NCI-H2196 (cell line): ENCODE data around the gene RMDN3.

Experiments used
- DNase-seq: peaks from one replicate; lab custom pipeline; 2025; ENCODE audit not compliant: unreplicated experiment; lab: John Stamatoyannopoulos, UW

RMDN3 gene

DNA sequence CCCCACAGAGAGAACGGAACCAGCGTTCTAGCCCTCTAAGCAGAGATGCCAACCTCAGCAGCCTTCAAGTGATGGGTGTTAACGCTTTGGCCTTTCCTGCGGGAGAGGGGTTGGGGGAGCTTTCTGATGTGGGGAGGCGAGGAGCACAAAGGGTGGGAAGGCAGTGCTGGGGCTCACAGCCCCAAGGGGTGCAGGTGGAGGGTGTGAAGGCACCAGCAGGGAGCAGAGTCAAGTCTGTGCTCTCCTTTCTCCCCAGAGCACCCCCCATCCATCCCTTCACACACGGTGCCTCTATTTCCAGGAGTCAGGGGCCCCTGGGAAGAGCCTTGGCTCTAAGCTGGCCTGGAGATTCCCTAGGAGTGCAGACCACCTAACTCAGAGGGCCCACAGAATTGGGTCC, 18.8 kb upstream of the RMDN3 start:
- no peak for DNase-seq

DNA sequence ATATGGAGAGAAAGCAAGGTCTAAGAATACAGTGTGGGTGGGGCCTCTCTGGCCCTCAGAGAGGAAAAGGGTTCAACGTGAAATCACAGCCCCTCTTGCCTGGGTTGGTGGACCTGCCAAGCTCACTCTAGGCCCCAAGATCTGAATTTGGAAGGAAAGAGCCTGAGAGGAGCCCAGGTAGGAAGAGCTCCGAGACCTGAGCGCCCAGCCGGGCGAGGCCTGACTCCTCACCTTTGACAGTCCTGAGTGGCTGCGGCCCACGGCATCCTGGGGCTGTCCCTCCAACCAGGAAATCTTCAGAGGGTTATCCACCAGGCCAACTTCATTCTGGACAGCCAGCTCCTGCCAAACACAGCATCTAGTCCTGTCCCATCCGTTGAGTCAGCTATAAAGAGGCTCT, 18.4 kb upstream of the RMDN3 start:
- DNase-seq, result no peak

DNA sequence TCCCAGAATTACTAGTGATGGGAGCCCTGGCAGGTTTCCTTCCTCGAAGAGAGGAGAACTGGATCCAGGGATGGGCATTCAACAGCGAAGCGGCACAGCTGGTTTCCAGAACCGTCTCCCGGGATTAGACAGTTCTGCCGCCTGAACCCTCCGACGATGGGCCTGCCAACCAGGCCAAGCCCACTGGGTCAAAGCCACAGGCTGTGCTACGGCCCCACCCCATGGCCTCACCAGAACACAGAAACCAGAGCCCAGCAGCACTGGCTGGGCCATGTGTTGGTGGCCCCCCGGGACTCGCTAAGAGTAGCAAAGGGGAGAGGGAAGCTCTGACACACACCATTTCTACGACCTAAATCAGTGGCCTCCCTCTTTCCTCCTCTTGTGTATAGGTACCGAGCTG, 17.0 kb upstream of the RMDN3 start:
- no peak for DNase-seq

DNA sequence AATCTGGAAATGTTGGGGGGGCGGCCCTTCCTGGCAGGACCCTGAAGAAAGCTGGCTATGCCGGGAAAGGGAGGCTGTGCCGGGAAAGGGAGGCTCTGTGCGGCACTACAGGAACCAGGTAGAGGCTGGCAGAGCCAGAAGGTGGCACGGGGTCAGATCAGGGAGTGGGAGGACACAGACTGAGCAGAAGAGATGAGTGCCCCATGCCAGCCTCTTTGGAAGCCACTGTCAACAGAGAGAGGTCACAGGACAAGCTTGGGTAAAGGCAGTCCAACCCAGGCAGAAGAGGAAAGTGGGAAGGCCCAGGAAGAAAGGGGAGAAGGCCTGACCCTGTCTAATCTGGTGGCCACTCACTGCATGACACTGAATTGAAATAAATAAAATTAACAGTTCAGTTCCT, 16.2 kb upstream of the RMDN3 start:
- no peak for DNase-seq

DNA sequence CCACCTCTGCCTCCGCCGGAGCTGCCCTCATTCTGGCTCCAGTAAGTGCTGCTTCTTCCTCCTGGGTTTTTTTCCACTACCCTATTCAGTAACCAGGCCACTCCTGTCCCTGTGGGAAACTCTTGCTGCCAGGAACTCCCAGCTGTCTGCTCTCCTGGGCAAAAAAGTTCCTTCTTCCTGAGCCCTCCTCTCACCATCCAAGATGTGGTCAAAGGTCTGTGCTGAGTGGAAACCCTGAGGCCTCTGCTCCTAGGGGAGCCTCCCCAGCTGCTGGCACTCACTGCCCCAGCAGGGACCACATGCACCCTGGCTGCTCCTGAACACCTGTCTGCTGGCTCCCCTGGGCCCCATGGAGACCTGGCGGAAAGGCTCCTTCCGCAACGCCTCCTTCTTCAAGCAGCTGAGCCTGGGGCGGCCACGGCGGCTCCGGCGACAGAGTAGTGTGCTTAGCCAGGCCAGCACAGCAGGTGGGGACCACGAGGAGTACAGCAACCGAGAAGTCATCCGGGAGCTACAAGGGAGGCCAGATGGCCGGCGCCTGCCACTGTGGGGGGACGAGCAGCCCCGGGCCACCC, 15.2 kb upstream of the RMDN3 start:
- peak; percentile 22 for DNase-seq

DNA sequence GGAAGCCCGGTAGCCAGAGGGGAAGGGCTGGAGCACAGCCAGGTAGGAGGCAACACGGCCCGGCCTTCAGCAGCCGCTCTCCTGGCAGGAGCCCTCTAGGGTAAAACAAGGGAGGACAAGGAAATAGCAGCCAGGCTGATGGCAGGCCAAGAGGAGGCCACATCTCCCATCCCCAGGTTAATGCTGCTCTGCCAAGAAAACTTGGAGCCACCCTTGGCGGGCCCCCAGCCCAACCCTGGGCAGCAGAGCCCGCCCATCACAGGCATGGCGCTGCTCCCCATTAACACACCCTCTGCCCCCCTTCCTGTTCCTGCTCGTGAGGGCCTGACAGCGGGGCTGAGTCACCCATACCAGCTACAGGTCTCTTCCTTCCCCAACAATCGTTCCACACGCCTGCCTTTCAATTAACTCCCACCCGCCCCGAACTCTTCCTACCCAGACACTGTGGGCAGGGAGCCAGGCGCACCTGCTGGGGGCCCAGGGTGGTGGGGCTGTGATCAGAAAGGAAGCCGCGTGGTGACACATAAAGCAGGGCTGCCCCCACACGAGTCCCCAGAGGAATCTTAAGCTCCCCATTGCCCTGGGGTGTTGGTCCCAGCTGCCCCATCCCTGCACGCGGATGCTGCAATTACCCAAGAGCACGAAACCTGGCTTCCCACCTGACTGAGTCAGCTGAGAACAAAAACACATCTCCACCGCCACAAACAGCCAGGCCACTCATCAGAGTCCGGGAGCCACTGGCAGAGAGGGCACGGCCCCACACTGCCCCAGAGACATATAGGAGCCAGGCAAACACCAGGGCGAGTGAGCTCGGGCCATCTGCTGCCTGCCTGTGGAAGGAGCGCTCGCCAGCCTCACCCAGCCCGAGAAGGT, 14.5 kb upstream of the RMDN3 start, which contains the start of gene C15orf62:
TSS of gene C15orf62 (plus strand) at position 707 of the 873 bp plus-strand sequence. CDS start 516 bp downstream, outside the sequence.
- DNase-seq, result peak; percentile 47

DNA sequence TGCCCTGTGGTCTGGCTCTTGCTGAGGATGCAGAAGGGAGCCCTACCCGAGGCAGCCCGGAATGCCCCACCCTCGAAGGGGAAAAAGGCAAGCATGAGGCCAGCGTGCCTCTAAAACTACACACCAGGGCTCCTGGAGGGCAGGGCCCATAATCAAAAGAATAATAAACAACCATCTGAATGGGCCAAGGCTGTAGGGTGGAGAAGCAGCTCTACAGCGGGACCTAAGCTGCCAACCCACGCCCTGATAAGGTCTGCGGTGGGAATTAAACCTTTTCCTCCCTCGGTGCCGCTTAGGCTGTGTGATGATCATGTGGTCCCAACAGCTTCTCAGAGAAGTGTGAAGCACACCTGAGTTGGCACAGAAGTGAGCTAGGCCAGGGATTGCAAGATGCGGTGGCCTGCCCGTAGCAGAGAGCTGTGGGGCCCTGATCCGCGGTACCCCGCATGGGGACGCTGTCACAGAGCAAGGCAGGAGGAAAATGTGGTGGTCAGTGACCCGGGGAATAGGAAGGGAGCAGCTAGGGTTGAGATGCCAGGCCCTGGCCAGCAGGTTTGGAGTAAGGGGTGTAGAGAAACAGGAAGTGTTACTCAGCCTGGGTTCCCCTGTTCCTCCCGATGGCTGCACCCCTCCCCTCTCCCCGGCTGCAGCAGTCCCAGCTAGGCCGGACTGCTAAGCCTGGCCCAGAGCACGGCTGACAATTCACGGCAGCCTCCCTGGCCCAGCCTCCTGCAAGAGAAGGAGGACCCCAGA, 13.6 kb upstream of the RMDN3 start:
- DNase-seq, result no peak

DNA sequence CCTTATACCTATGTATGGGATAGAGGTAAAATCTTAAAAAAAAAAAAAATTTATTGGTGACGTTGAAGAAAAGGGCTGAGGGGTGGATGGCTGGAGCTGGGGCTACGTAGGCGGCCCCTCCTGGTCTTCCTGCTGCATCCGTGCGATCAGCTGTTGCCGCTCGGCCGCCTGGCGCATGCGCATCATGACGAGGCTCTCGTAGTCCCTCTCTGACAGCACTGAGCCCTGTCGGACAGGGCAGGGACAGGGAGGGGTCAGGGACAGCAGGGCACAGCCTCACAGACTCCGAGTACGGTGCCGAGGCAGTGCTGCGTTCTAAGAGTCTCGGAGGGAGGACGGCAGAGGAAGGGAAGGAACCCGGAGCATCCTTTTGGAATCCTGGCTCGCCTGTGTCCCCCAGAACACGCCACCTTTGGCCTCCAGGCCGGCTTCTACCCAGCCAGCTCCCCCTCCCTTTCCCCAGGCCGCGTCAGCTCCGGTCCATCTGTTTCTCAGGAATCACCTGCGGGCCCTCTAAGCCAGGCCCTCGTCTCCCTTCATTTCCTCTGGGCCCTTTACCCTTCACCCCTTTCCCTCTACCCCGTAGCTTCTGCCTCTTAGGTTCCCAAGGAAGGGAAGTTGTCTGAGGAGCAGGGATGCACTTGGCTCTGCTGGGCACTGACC, 12.9 kb upstream of the RMDN3 start:
- no peak for DNase-seq

DNA sequence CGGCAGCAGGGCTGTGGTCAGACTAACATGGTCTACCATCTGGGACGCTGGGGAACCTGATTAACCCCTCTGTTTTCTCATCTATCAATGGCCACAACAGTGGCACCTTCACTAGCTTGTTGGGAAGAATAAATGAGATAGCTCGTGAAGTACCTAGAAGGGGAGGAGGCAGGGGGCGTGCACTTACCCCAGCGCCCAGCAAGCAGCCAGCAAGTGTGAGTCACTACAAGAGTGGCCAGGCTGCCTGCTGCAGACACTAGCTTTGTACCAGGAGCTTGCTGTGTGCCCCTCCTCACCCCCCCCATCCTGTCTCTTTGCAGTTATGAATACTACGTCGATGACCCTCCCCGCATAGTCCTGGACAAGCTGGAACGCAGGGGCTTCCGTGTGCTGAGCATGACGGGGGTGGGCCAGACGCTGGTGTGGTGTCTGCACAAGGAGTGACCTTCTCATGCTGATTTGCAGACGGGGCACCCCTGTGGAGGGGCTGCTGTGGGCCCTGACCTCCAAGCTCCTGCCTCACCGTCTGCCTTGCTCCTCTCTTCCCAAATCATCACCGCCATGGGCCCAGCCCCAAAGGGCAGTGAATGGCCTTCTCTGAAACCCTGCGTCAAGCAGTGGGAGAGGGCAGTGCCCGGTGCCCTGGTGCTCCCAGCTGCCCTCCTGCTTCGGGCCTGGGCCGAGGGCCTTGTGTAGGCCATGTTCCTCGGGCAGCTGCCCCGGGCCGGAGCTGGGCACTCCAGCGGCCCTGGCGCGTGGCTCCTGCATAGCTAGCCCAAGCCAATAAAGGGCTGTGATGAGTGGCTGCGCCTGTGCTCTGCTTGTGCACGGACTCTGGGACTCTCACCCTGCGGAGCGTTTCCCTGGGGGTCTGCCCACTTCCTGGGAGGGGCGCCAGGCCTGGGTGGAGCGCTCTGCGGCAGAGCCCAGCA, 12.1 kb upstream of the RMDN3 start:
- no peak for DNase-seq

DNA sequence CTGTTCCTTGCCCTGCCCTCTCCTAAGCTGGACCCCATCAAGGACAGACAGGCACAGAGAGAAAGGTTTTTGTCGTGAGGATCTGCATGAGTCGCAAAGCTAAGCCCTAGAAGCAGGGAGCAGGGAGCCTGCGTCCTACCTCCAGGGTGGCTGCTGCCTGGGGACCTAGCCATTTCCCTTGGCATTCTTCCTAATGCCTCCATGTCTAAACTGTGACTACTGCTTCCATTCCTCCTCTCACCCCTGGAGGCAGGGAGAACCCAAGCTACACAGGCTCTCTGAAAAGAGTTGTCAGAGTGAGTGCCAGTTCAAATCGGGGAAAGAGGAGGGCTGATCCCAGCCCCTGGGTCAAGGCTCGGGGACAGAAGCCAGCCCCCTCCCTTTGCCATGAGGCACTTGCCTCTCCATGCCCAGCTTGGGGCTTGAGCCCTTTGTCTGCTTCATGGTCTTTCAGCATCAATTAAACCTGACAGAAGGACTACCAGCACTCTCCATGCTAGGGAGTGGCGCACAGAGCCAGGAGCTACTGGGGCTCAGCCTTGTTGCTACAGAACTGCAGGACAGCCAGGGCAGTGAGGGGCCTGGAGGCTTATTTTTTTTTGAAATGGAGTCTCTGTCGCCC, 11.3 kb upstream of the RMDN3 start:
- DNase-seq, result no peak

DNA sequence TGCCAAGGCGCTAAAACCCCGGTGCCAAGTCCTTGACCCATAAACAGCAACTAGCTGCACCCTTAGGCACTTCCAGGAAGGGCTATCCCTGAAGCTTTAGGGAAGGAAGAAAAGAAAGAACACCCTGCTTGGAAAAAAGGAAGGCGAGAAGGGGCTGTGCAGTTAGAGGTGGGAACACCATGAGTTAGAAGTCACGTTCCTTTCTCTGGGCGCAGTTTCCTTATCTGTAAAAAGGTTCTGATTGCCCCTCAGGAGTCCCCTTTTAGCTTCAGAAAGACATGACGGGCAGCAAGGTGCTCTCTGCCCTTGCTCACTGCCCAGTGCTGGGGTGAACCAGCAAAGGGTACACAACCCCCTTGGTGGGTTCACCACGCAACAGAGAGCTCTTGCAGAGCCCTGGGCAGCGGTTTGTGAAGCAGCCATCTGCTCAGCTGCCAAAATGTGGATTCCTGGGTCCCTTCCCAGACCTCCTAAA, 9.6 kb upstream of the RMDN3 start:
- DNase-seq, result no peak

DNA sequence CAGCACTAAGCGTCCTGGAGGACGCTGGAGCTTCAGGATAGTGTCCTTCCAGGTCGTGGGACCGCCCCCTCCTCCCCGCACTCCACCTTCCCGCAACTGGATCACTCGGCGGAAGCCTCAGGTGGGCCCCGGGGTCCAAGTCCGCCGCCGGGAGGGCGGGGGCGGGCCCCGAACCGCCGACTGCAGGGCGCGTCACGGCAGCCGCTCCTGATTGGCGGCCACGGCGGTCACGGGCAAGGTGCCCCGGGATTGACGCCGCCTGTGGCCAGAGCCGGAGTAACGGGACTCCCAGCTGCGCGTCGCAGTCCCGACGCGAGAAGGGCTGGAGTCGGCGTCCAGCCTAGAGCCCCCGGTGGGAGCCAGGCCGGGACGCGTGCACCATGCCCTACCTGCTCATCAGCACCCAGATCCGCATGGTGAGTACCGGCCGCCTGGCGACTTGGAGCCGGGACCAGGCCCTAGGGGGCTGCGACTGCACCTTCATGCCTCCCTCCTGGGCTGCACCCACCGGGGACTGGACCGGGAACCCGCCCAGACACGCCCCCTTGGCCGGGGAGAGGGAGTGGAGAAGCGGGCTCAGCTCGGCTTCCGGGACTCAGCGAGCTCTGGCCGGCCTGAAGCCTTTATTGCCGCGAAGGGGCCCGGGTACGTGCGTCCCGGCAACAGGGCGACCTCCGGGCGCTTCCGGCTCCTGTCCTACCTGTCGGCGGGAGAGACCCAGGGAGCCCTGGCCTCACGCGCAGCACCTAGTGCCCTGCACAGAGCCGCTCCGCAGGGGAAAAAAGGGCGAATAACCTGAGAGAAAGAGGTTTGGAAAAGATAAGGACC, 9.0 kb upstream of the RMDN3 start, which contains the start of gene GCHFR:
TSS of gene GCHFR (plus strand) at position 268 of the 828 bp plus-strand sequence. CDS start at position 381, 113 bp downstream.
- peak; percentile 70 for DNase-seq

DNA sequence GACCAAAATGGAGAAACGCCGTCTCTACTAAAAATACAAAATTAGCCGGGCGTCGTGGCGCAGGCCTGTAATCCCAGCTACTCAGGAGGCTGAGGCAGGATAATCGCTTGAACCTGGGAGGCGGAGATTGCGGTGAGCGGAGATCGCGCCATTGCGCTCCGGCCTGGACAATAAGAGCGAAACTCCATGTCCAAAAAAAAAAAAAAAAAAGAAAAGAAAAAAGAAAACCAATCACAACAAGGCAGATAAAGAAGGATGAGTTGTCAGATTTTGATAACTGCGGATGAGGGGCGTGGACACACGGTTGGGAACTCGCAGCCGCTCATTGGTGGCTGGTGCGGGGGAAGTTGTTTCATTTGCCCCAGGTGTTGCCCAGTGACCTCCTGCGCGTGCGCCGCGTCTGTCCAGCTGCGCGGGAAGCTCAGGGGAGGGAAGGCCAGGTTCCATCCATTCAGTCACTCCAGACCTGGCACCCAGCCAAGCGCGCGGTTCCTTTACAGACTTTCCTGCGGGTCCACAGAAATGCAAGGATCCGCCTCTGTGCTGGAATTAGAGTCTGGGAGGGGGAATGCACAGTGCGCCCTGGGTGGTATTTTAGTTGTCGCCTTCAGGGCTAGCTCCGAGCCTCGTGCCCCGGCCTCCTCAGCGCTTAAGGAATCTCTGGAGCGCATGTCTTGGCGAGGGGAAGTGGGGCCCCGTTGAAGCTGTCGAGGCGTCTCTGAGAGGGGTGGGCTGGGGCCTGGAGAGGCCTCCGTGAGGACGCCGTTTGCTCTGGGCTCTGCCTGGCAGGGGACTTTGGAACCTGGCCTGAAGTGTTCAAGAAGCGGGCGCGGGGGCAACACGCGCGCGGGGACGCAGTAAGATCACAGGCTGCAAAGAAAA, 8.1 kb upstream of the RMDN3 start:
- DNase-seq, result peak; percentile 87

DNA sequence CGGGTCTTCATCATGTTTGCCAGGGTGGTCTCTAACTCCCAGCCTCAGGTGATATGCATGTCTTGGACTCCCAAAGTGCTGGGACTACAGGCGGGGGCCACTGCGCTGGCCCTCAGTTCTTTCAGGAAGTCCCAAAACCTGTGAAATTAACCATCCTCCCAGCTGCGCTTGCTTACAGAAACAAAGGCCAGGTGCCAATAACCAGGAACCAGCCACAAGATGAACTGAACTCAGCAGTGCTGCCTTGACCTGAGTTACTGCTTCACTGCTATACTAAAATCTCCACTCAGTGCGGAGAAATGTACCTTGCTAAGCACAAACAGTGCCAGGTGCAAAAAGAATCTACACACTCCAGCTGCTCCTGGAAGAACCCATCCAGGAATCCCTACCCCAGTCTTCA, 4.9 kb upstream of the RMDN3 start:
- DNase-seq, result no peak

DNA sequence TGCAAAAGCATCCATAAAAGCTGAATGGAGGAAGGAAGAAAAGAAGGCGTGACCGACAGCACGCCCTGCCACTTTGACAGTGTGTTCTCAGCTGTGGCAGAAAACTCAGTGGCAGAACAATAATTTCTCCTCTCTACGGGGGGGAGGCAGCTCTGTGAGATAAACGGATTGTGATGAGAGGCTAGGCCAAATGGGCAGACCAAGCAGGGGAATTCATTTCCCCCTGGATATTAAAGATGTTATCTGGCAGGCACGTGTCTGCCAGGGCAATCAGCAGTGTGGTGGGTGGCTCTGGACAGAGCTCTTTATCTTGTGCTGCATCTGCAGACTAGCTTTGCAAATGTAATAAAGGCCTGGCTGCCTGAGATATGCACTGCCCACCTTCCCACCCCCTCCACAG, 1.9 kb upstream of the RMDN3 start:
- no peak for DNase-seq

DNA sequence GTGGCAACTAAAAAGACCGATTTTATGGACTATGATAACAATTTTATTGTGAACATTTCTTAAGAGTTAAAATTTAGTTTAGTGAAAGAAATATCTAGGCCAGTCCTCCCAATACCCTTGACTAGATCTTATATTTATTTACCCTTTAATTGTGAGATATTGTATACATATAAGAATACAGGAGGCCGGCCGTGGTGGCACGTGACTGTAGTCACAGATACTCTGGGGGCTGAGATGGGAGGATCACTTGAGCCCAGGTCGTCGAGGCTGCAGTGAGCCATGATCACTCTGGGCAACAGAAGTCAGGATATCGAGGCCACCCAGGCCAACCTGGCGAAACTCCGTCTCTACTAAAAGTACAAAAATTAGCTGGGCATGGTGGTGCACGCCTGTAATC, 756 bp upstream of the RMDN3 start:
- DNase-seq, result no peak

DNA sequence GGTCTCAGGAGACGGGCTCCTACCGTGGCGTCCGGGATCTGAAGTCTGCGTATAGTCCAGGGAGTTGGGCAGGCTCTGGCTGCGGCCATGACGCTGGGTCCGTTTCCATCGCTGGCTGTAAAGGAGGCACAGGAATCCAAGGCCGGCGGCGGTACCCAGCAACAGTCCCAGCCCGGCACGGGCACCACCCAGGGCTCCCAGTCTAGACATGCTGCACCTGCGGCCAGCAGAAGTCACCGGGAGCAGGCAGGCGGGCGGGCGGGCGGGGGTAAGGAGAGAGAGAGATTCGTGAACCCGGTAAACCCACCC, 526 bp downstream of the RMDN3 start:
- no peak for DNase-seq

DNA sequence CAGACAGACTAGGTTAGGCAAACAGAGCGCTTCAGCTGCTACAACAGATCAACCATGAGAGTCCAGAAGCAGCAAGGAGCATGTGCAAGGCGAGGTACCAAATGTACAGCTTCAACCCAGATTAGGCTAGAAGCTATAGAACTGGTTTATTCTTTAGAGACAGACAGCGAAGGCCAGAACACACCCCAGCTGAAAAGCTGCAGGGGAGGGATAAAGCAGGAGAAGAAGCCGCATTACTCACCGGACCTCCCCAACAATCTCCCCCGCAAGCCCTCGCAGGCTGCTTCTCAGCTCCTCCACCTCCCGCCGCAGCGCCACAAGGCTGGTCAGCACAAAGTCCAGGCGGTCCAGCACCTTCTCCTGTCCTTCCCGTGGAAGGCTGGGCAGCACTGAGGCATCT, 3.3 kb downstream of the RMDN3 start:
- no peak for DNase-seq
